HG02588 (cell line): ENCODE measurements around the gene F10.

Experiments used
- ATAC-seq: cut with Tn5 transposase; IDR thresholded peaks from one replicate; pipeline ENCODE4 v1.9.1; 2021; ENCODE audit warnings: mild to moderate bottlenecking, moderate library complexity; ENCODE audit not compliant: unreplicated experiment

F10 gene

DNA sequence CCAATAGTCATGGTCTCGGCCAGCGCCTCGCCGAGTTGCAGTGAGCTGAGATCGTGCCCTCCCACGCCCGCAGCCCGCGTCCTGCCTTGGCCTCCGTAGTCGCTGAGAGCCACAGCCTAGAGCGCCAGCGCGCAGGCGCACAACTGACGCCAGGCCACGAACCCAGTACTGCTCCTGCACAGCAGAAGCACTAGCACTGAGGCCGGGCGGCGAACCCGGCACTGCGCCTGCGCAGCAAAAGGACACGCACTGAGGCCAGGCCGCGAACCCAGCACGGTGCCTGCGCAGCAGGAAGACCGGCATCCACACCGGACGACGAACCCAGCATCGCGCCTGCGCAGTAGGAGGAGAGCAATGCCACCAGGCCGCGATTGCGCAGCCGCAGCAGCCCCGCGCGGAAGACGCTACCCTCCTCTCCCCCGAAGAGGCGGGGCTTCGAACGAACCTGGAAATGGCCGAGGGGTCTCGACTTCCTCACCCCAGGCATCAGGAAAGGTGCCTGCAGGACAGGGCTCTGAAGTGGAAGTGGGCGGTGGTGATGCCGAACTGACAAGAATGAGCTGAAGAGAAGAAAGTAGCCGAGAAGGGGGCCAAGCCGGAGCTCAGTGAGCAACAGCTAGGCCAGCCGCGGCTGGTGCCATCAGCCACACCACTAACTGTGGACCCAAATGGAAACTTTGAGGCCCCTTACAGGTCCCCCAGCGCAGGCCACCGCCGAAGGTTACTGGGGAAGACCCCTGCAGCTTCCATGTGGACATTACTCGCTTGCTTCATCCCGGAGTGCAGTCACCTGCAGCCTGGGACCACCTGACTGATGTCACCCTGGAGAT, 7.5 kb downstream of the F10 start:
- no peak for ATAC-seq

DNA sequence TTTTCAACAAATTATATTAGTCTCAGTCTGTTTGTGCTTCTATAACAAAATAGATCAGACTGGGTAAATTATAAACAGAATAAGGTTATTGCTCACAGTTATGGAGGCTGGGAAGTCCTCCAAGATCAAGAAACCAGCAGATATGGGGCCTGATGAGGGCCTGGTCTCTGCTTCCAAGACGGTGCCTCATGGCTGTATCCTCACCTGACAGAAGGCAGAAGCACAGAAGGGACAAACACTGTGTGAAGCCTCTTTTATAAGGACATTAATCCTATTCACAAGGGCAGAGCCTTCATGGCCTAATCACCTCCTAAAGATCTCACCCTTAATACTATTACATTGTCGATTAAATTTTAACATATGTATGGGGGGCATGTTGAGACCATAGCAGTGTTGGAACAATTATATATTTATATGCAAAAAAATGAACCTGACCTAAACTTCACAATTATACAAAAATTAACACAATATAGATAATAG, 12.7 kb downstream of the F10 start:
- ATAC-seq = no peak

DNA sequence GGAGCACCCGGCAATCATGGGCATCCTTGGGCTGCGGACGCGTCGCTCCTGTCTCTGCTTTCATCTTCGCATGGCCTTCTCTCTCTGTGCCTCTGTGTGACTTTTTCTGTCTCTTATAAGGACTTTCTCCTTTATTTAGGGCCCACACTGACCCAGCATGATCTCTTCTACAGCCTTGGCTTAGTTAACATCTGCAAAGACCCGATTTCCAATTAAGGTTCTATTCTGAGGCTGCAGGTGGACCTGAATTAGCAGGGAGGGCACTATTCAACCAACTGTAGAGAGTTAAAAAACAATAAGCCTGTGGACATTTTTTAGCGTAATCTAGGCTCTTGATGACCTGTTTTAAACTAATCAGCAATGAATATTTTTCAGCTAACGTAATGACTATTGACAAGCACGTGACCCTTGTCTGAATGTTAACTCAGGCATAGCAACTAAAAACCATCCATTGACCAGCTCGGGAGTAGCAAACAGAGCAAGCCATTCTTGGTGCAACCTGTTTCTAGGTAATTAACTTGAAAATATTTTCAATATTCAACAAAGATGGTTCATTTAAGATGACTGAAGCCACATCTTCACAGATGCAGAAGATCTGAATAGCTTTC, 15.2 kb downstream of the F10 start:
- no peak for ATAC-seq

DNA sequence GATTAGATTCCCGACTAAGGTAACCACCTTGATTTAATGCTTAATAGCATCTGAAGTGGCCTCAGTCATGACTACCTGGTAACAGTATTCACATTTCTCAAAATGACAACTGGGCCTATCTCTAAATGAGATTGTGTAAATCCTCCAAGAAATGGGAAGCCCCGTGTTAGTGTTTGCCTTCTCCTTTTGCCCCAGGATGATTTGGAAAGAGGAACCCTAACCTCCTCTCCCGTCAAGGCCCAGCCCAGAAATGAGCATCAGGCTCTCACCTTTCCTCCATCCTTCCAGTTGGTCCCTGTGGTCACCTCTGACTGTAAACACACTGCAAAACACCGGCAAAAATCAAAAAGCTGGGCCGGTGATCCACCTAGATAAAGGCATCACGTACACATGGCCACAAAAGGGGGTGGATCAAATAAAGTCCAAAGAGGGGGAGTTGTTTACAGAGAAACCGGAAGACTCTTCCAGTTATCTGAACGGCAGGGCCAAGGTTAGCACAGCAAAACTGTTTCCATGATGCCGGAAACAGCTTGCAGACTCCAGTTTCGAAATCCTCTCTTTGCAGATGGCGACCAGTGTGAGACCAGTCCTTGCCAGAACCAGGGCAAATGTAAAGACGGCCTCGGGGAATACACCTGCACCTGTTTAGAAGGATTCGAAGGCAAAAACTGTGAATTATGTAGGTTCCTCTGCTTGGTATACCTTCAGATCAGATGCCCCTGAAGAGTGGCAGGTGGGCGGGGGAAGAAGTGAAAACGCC, 16.4 kb downstream of the F10 start:
- no peak for ATAC-seq

DNA sequence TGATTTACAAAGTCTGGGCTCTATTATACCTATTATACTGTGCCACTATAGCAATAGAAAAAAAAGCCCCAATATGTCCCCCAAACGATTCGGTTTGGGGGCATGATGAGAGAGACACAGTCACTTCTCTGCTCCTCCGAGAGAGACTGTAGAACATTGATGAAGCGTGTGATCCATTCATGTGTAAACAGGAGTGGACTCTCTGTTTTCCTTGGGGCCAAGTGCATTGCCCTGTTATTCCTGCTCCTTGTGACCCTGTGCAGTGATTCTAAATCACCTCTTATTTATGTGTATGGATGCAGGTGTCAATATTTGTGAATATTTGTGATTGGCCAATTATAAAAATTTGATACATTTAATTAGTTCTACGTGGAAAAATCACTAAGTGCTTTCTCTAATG, 17.0 kb downstream of the F10 start:
- no peak for ATAC-seq

DNA sequence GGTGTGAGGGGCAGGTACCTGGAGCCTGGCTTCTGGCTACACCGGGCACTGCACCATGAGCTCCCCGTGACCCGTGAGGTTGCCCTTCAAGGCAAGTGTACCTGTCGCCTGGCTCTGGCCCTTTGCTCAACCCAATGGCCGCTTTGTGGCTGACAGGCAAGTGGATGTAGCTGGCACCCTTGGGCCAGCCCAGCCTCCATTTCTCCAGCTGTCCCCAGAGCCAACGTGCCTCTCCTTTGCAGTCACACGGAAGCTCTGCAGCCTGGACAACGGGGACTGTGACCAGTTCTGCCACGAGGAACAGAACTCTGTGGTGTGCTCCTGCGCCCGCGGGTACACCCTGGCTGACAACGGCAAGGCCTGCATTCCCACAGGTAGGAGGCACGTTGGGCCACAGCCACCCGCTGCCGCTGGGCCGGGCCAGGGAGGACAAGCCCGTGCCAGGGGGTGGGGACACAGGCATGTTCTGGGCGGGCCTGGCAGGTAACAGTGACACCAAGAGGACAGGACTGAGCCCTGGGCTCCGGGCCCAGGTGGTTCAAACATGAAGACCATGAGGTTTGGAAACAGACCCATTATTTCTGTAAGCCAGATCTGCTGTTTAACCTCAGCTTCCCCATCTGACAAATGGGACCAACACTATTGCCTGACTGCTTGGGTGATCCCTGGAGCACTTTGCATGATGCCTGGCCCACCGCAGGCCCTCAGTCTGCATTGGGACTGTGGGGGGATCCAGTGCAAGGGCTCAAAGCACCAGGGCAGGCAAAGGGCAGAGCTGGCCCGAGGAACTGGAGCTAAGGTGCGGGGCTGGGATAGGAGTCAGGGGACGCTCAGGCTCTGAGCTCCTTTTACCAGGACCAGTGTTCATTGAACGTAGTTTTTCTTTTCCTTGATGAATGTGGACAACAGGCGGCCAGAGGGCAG, 18.3 kb downstream of the F10 start:
- ATAC-seq = no peak

DNA sequence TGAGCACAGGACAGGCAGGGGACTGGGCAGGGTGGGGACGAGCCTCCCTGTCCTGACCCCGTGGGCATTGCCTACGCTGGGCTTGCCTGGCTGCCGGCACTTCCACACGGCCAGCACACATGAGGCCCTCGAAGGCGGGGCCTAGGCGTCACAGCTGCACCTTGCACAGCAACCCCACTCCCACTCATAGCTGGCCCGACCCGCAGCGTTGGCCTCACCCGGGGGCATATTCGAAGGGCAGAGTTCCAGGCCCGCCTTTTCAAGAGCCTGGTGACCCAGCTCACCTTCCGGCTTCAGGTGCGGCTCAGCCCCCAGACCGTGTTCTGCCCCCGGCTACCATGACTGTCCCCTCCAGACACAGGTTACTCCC, 19.0 kb downstream of the F10 start:
- ATAC-seq = no peak

DNA sequence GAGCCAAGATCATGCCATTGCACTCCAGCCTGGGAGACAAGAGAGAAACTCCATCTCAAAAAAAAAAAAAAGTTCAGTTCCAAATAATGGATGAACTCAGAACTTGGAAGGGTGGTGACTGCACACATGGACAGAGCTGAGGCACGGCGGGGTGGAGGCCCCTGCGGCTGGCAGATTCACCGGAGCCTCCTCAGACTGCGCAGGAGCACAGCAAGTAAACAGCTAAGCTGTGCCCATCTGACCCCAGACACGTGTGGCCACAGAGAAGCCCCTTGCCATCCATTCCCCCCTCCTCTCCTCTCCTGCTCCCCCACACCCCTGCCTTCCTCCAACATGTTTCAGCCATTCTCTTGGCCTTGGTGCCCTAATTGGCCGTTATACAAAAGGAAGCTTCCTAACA, 20.3 kb downstream of the F10 start:
- no peak for ATAC-seq

DNA sequence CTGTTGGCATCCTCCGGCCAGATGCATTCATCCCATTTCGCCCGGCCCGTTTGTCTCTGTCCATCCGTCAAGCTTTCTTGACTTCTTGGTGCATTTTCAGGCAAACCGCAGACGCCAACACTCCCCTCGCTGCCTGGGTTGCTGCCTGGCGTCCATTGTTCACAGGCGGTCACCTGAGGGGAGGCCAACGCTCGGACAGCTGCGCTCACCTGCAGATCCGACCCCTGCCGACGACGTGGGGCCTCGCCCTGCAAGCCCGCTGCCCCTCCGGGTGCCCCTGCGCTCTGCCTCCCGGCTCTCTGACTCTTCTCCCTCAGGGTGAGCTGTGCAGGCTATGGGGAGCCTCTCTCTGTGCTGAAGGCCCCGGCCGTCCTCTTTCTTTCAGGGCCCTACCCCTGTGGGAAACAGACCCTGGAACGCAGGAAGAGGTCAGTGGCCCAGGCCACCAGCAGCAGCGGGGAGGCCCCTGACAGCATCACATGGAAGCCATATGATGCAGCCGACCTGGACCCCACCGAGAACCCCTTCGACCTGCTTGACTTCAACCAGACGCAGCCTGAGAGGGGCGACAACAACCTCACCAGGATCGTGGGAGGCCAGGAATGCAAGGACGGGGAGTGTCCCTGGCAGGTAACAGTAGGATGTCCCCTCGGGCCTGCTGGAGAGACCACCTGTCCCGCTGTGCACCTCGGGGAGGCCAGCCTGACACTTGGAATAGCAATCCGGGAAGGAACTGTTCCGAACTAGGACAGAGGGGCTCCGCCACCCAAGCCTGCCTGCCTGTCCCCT, 21.1 kb downstream of the F10 start:
- no peak for ATAC-seq

DNA sequence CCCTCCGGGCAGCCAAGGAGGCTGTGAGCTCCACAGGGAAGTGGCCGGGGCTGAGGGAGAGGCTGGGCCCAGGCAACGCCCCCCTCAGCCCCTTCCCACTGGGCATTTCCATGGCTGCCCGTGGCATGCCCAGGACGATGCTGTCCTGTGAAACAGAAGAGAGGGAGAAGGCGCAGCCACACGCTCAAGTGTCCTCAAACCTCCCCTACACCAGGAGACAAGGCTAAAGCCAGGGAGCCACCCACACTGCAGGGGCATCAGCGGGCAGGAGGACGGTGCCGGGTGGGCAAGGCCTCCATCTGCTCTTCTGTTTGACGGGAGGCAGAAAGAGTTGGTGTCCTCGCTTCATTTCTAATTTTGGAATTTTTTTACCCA, 21.6 kb downstream of the F10 start:
- ATAC-seq = no peak

DNA sequence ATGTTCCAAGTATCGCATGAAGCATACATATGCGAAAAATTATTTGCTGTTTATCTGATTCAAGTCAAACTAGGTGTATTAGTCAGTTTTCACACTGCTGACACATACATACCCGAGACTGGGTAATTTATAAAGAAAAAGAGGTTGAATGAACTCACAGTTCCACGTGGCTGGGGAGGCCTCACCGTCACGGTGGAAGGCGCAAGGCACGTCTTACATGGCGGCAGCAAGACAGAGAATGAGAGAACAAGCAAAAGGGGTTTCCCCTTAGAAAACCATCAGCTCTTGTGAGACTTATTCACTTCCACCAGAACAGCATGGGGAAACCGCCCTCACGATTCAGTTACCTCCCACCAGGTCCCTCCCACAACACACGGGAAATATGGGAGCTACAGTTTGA, 22.9 kb downstream of the F10 start:
- ATAC-seq = no peak

DNA sequence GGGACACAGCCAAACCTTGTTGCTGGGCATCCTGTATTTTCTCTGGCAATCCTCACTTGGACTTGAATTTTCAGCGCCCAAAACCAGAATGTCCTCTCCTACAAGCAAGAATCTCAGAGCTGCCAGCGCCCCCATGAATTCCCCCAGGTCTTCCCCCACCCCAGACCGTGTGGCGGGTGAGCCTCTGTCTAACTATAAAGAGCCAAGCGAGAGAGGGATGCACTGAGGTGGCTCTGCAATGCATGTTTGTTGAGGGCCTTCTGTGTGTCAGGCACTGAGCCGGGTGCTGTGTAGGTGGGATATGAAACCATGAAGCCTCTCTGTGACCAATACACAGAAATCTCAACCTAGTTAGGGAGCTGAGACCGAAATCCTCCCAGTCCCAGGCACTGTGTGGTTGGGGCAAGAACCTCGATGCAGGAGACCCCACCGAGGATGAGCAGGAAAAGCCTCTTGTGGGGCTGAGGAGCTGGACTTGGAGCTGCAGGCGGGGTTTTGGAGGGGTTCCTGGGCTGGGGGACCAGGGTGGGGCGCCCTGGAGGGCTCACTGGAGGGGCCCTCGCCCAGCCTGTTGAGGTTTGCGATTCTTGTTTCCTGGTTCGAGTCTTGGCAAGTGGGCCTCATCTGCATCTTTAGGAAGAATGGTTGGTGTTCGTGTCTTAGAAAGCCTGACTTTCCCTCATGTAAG, 23.5 kb downstream of the F10 start:
- ATAC-seq = no peak

DNA sequence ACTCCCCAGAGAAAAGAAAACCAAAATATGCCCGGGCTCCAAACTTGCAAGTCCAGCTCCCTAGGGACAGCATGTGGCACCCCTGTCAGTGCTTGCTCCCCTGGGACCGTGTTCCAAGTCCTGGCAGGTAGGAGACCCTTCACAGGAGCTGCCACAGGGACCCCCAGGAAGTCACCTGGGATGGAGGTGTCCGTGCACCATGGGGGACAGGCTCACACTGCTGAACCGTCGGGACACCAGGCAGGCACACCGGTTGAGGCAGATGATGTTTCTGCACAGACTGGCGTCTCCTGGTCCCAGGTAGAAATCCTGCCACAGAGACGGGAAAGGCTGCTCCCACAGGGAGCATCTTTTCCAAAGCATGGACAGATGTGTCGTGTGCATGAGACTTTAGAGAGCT, 24.2 kb downstream of the F10 start:
- ATAC-seq = no peak

DNA sequence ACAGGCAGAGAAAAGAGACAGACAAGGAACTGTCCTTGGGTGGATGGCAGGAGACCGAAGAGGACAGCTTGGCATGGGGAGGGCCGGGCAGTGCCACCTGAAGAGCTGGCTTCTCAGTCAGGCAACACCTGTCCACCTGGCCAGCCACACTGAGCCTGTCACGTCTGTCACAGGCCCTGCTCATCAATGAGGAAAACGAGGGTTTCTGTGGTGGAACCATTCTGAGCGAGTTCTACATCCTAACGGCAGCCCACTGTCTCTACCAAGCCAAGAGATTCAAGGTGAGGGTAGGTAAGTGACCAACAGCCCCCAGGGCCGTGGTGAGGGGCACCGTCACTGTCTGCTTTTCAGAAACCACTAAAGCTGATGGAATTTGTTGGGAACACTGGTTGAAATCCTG, 24.6 kb downstream of the F10 start:
- no peak for ATAC-seq

DNA sequence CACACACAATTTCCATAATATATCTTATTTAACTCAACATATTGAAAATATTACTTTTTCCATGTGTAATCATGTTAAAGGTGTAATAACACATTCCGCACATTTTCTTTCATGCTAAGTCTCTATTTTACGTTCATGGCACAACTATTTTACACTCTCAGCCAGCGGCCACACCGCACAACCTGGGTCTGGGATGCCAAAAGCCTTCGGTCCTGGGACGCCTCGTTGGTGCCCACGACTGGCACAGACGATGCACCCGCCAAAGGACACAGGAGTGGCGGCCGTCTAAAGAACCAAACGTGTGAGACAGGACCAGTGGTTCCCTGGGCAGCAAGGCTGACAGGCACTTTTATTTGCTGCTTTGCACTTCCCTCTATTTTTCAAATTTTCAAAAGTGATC, 25.8 kb downstream of the F10 start:
- no peak for ATAC-seq

DNA sequence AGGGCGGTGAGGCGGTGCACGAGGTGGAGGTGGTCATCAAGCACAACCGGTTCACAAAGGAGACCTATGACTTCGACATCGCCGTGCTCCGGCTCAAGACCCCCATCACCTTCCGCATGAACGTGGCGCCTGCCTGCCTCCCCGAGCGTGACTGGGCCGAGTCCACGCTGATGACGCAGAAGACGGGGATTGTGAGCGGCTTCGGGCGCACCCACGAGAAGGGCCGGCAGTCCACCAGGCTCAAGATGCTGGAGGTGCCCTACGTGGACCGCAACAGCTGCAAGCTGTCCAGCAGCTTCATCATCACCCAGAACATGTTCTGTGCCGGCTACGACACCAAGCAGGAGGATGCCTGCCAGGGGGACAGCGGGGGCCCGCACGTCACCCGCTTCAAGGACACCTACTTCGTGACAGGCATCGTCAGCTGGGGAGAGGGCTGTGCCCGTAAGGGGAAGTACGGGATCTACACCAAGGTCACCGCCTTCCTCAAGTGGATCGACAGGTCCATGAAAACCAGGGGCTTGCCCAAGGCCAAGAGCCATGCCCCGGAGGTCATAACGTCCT, 26.4 kb downstream of the F10 start:
- ATAC-seq = no peak

DNA sequence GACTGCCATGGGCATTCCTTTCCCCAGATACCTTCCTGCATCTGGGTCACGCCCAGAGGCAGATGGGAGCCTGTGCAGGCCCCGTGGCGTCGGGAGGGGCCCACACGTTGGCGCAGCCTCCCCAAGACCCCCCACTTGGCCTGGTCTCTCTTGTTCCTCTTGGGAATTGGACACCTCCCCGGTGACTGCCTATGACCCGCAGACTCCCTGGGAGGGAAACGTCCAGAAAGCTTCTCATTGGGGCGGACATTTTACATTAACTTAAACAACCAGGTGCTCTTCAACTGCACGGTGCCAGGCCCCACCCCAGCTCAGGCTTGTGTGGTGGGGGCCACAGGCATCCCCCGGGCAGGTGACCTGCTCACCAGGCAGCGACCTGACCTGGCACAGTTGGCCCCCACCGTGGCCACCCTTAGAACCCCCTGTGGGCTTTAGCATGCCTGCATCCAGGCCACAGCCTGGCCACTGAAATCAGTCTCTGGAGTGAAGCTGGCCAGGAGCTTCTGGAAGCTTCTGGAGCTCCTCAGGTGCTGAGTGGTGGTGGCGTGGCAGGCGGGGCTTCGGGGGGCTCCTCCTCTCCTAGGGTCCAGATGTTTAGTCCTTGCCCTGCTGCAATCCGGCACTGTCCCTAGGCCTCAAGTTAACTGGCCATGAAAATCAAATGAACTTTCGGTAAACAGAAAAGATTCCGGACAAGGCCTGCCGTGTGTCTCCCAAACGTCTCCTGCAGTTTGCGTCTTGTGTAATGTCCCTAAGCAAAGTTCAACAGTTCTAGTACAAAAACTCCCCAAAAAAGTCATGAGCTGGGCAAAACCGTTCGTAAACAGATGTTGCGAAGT, 27.3 kb downstream of the F10 start:
- ATAC-seq = no peak
